Peyer's patch (tissue), 4 donors: Measurements from ENCODE around the gene CARTPT. TPM values are rescaled to one million over a fixed set of nuclear protein-coding genes. Genes with fewer than 3 reads are reported as not detected.

Experiments
- DNase-seq, 3 donors: peaks; one replicate each; pipeline ENCODE4 v3.0.0-alpha.2; 2017 to 2019
- H3K27ac ChIP-seq, 4 donors: fragments of 200-600 bp; sonication (generic); one replicate each; pipeline ENCODE4 v1.5.1; 2016 to 2019
- H3K27me3 ChIP-seq, 2 donors: fragments of 200-600 bp; sonication (generic); one replicate each; pipeline ENCODE4 v1.5.1; 2019
- H3K36me3 ChIP-seq, 3 donors: fragments of 200-600 bp; sonication (generic); one replicate each; pipeline ENCODE4 v1.5.1; 2016 to 2019
- H3K4me1 ChIP-seq, 4 donors: fragments of 200-600 bp; sonication (generic); one replicate each; pipeline ENCODE4 v1.5.1; 2016 to 2019
- H3K4me3 ChIP-seq, 4 donors: fragments of 200-600 bp; sonication (generic); 1 replicate in 3 of 4; 2 replicates in 1 of 4; pipeline ENCODE4 v1.5.1; 2016 to 2019; ENCODE audit warnings: mild to moderate bottlenecking in 1 of 4
- H3K9me3 ChIP-seq, 4 donors: fragments of 200-600 bp; sonication (generic); one replicate each; pipeline ENCODE4 v1.5.1; 2016 to 2019; ENCODE audit warnings: mild to moderate bottlenecking in 1 of 4
- CTCF ChIP-seq, 6 experiments: fragments of 450-650 bp in 4 of 6; fragments of 200-600 bp in 2 of 6; sonication (generic) in 1 of 6; IDR thresholded peaks; one replicate each; pipeline ENCODE4 v1.5.1; 2017 to 2019; ENCODE audit warnings: antibody characterized with exemption in 6 of 6, mild to moderate bottlenecking in 3 of 6, moderate library complexity in 1 of 6
- POLR2A ChIP-seq, 2 donors: fragments of 450-650 bp; IDR thresholded peaks; one replicate each; pipeline ENCODE4 v1.5.1; 2017; ENCODE audit warnings: antibody characterized with exemption in 2 of 2, mild to moderate bottlenecking in 2 of 2, moderate library complexity in 2 of 2
- total RNA-seq, 4 donors: library from RNA; depleted of rRNA; stranded (reverse); fragments of >200 nt; gene quantifications; one replicate each; pipeline ENCODE4 v1.1.0, GENCODE V29; 2016

Gene CARTPT
- total RNA-seq, 4 donors from 2014 or later, result not detected

DNA sequence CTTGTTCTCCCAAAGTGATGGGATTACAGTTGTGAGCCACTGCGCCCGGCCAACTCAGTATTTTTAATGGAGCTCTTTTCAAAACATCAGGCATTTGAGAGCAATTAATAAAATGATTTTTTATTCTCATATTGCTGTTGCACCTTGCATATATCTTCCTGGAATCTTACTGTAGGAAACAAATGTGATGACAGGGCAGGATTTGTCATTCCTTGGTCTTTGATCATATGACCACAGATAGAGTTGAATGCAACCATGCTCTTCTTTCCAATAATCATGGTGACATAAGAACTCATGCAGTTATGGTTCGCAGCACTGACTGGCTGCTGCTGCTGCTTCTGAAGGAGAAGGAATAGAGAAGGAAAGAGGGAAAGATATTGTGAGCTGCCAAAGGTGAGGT is 28.1 kb downstream of the CARTPT start:
- Histone ChIP-seq H3K27ac (peak overlapping the region in 2 of 4 donors; percentile 80 to 84), H3K36me3 (no peaks in the 10 kb centered on the region), H3K9me3 (no peaks in the 10 kb centered on the region), H3K4me3 (no peak overlapping the region), H3K4me1 (peaks cover 0 to 36% (median 1%) of the 10 kb centered on the region in 4 donors), H3K27me3 (no peaks in the 10 kb centered on the region)
- no peak for TF ChIP-seq CTCF (IDR thresholded peaks at IDR 0.05)
- no peak for TF ChIP-seq POLR2A (IDR thresholded peaks at IDR 0.05)
- no peak for DNase-seq

DNA sequence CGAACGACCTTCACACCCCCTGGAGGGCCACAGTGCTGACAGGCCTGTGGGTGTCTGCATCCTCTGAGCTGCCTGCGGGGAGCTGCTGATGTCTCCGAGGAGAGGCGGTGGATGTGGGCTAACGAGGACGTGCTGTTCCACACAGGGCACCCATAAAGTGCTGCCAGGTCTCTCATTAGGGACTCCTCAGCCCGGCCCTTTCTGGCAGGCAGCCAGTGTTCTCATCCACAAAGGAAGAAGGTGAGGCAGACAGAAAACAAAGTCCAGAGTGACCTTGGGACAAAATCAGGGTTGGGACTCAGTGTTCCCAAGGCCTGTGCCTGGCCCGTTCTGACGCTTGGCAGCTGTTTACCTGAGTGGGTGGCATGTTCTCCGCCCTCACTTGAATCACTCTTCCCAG is 29.3 kb downstream of the CARTPT start:
- Histone ChIP-seq H3K9me3 (no peaks in the 10 kb centered on the region), H3K36me3 (no peaks in the 10 kb centered on the region), H3K27ac (peak overlapping the region in 3 of 4 donors; percentile 22 to 84 (median 80)), H3K4me1 (peaks cover 0 to 36% (median 1%) of the 10 kb centered on the region in 4 donors), H3K27me3 (no peaks in the 10 kb centered on the region), H3K4me3 (no peak overlapping the region)
- DNase-seq, result peak in 2 of 3 donors; percentile 96 to 98
- TF ChIP-seq CTCF (IDR thresholded peaks at IDR 0.05) (no peak), POLR2A (IDR thresholded peaks at IDR 0.05) (peak; percentile 51 to 77)

- DNase-seq, result no peak
- Histone ChIP-seq H3K4me1 (peaks cover 0 to 20% (median 1%) of the 10 kb centered on the region in 4 donors), H3K27me3 (no peaks in the 10 kb centered on the region), H3K9me3 (no peaks in the 10 kb centered on the region), H3K36me3 (no peaks in the 10 kb centered on the region), H3K4me3 (no peak overlapping the region), H3K27ac (no peak overlapping the region)
- TF ChIP-seq POLR2A (IDR thresholded peaks at IDR 0.05), result no peak
- peak in 1 of 6 experiments; percentile 7 for TF ChIP-seq CTCF (IDR thresholded peaks at IDR 0.05)
Observed at GRCh38 chr5:71751422-71751821, 32.3 kb downstream of the CARTPT start.

GRCh38 chr5:71752441-71753190 is 33.5 kb downstream of the CARTPT start:
- no peaks in the 10 kb centered on the region for H3K9me3 ChIP-seq
- no peaks in the 10 kb centered on the region for H3K36me3 ChIP-seq
- no peak overlapping the region for H3K4me3 ChIP-seq
- DNase-seq, result peak in 1 of 3 donors; percentile 53
- H3K27ac ChIP-seq, result no peak overlapping the region
- peaks cover 0 to 14% (median 3%) of the 10 kb centered on the region in 4 donors for H3K4me1 ChIP-seq
- TF ChIP-seq CTCF (IDR thresholded peaks at IDR 0.05) (no peak), POLR2A (IDR thresholded peaks at IDR 0.05) (no peak)
- no peaks in the 10 kb centered on the region for H3K27me3 ChIP-seq

DNA sequence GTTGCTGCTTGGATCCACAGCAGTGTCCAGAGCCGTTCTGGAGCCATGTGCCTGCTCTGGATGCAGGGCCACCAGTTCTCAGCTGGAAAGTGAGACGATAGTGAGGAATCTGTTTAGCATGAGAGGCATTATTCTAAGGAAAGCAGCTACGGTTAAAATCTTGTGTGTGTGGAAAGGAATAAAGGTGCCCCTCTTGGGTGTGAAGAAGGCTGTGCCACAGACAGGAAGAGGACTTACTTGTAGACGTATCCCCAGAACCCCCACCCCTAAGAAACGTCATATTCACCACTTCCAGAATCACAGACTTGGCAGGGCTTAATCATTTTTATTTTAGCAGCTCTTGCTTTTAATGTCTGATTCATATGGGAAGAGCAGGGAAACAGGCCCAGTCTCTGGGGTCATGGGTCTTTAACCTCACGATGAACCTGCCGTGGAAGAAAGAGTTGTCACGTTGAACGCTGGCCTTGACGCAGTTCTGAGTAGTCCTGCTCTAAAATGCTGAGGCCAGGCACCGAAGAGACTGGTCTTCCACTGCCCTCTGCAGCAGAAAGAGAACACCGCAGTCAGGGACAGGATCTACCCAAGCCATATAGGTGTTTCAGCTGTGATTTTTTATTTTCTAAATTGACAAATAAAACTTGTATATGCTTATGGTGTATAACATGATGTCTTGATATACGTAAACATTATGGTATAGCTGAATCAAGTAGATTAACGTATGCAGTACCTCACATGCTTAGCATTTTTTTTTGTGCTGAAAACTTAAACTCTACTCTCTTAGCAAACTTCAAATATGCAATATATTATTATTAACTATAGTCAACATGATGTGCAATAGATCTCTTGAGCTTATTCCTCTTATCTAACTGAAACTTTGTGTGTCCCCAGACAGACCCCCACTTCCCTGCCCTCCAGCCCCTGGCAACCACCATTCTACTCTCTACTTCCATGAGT is 38.8 kb downstream of the CARTPT start:
- Histone ChIP-seq H3K9me3 (no peaks in the 10 kb centered on the region), H3K27me3 (no peaks in the 10 kb centered on the region), H3K27ac (no peak overlapping the region), H3K4me1 (peaks cover 0 to 4% (median 2%) of the 10 kb centered on the region in 4 donors), H3K36me3 (no peaks in the 10 kb centered on the region), H3K4me3 (peak overlapping the region in 1 of 4 donors; percentile 8)
- TF ChIP-seq CTCF (IDR thresholded peaks at IDR 0.05) (peak in 4 of 6 experiments; percentile 48 to 92 (median 91)), POLR2A (IDR thresholded peaks at IDR 0.05) (no peak)
- DNase-seq, result peak in 2 of 3 donors; percentile 72 to 80
